ENCODE measurements around the gene CD79A.

DNA sequence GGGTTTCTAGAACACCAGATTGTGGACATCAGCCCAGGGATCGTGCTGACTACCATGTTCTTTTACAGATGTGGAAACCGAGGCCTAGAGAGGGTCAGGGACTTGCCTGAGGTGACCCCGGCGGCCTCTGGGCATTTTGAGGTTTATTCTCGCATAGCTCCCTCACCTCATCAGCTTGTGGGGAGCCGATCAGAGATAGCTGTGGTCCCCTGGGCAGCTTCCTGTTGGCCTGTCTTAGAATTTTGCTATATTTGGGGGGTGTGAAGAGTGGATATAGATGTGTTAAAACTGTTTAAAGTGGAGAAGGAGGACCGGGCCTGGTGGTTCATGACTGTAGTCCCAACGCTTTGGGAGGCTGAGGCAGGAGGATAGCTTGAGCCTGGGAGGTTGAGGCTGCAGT lies 12.8 kb downstream of the CD79A start:
- TF ChIP-seq, protein P1, sequence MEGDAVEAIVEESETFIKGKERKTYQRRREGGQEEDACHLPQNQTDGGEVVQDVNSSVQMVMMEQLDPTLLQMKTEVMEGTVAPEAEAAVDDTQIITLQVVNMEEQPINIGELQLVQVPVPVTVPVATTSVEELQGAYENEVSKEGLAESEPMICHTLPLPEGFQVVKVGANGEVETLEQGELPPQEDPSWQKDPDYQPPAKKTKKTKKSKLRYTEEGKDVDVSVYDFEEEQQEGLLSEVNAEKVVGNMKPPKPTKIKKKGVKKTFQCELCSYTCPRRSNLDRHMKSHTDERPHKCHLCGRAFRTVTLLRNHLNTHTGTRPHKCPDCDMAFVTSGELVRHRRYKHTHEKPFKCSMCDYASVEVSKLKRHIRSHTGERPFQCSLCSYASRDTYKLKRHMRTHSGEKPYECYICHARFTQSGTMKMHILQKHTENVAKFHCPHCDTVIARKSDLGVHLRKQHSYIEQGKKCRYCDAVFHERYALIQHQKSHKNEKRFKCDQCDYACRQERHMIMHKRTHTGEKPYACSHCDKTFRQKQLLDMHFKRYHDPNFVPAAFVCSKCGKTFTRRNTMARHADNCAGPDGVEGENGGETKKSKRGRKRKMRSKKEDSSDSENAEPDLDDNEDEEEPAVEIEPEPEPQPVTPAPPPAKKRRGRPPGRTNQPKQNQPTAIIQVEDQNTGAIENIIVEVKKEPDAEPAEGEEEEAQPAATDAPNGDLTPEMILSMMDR (IDR thresholded peaks at IDR 0.05): no peak
- no peak for TF ChIP-seq POLR2A (IDR thresholded peaks at IDR 0.05)

Data from right lobe of liver (tissue), 4 donors.